ENCODE results near the gene PARP15. TPM values are rescaled to one million over a fixed set of nuclear protein-coding genes. Genes with fewer than 3 reads are reported as not detected.

Gene PARP15
- total RNA-seq, 1 experiment from 2014 or later: 0.12 TPM

DNA sequence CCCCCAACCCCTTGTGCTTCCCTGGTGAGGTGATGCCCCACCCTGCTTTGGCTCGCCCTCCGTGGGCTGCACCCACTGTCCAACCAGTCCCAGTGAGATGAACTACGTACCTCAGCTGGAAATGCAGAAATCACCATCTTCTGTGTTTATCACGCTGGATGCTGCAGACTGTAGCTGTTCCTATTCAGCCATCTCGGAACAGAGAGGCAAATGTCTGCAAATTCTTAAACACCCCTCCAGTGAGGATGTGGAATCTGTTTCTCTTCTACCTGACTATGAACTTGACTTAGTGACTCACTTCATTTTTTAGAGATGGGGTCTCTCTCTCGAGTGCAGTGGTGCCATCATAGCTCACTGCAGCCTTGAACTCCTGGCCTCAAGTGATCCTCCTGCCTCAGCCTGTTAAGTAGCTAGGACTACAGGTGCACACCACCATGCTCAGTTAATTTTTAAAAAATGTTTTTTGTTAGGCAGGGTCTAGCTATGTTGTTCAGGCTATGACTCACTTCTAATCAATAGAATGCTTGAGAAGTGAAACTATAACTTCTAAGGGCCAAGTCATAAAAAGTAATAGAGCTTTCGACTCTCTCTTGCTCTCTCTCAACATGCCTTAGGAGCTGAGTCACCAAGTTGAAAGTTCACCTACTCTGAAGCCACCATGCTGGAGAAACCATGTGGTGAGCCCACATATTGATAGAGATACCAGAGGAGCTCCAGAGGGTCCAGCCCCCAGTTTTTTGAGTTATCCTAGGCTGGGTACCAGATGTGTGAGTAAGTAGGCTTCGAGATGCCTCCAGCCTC is 91.7 kb downstream of the PARP15 start:
- H3K9me2 ChIP-seq (ENCODE audit: insufficient read depth): no peaks in the 10 kb centered on the region; the same call in 1 of the 2 replicates
- peak overlapping the region; percentile 54 for H3K4me2 ChIP-seq (ENCODE audit: low read length)
- H3K4me1 ChIP-seq (ENCODE audit: control insufficient read depth in 1 of 2, insufficient read depth in 2 of 2, low read length in 2 of 2): peaks cover 14 to 20% of the 10 kb centered on the region in 2 experiments
- H3K9me3 ChIP-seq (ENCODE audit: control insufficient read depth in 1 of 2, insufficient read depth in 1 of 2, low read depth in 1 of 2, low read length in 2 of 2): no peaks in the 10 kb centered on the region
- peak; percentile 89 for DNase-seq (ENCODE audit: low read depth, low spot score)
- ChIA-PET POLR2A (interaction anchor here (1.1 to 1.4 kb wide), 3 partner anchors 10 to 285 kb away, joined by 3 to 9 read pairs (median 3); partner anchors contain the start of gene FAM162A), RAD21 (ENCODE audit: low non-redundant PET in 1 of 2, low total read pairs in 2 of 2, uncharacterized antibody in 2 of 2, unreplicated experiment in 2 of 2) (interaction anchor here in 1 of 2 experiments (1.3 kb wide), 1 partner anchor 10 kb away, joined by 6 read pairs; no protein-coding TSS in a partner anchor), CTCF (interaction anchor here (0.9 to 1.2 kb wide), 2 partner anchors 10 to 276 kb away, joined by 3 to 12 read pairs; no protein-coding TSS in a partner anchor)
- no peaks in the 10 kb centered on the region for H3K36me3 ChIP-seq (ENCODE audit: control insufficient read depth in 1 of 2, insufficient read depth in 2 of 2, low read length in 2 of 2)
- H4K20me1 ChIP-seq (ENCODE audit: insufficient read depth): no peaks in the 10 kb centered on the region
- no TSS peak for BruUV-seq (replicated peaks)
- H3K9ac ChIP-seq (ENCODE audit: low read length): peak overlapping the region; percentile 14; the same call in 1 of the 2 replicates
- intact Hi-C loops (cut with micrococcal nuclease): no loop called here
- no peaks in the 10 kb centered on the region for H3K79me2 ChIP-seq (ENCODE audit: insufficient read depth, low read length)
- H3K27me3 ChIP-seq (ENCODE audit: insufficient read depth, low read length): no peaks in the 10 kb centered on the region
- H3K4me3 ChIP-seq (replicated peaks in 1 of 2; ENCODE audit: low read depth in 1 of 2, low read length in 2 of 2): peak overlapping the region in 1 of 2 experiments; percentile 11; a peak in 1 of 4 replicates
- H2AFZ ChIP-seq (ENCODE audit: low read depth, low read length, poor library complexity, severe bottlenecking): peak overlapping the region; percentile 52
- peak; percentile 92 for ATAC-seq
- peak overlapping the region; percentile 69; the same call in 1 of the 2 replicates for H3K27ac ChIP-seq (ENCODE audit: low read depth, low read length)
- TF ChIP-seq YY1 (IDR thresholded peaks at IDR 0.05; ENCODE audit: extremely low read depth, insufficient replicate concordance, low read depth, low read length): peak; percentile 42
- TF ChIP-seq RAD21 (IDR thresholded peaks at IDR 0.05; ENCODE audit: low read depth): no peak
- TF ChIP-seq POLR2AphosphoS5 (IDR thresholded peaks at IDR 0.05; ENCODE audit: low read depth, low read length): peak; percentile 55; the same call in 1 of the 2 replicates
- TF ChIP-seq SIN3A (IDR thresholded peaks at IDR 0.05; ENCODE audit: low read depth): peak; percentile 33; the same call in 1 of the 2 replicates
- no peak for TF ChIP-seq ELF1 (IDR thresholded peaks at IDR 0.05; ENCODE audit: borderline replicate concordance, low read depth)
- peak; percentile 97 for TF ChIP-seq FOSL1 (IDR thresholded peaks at IDR 0.05; ENCODE audit: low read depth)
- TF ChIP-seq TCF7L2 (IDR thresholded peaks at IDR 0.05; ENCODE audit: borderline replicate concordance, extremely low read depth, insufficient read depth, insufficient read length): peak; percentile 49
- no peak for TF ChIP-seq POLR2A (IDR thresholded peaks at IDR 0.05; ENCODE audit: borderline replicate concordance, extremely low read depth, insufficient read depth, insufficient read length)
- TF ChIP-seq JUND (IDR thresholded peaks at IDR 0.05): peak; percentile 96
- TF ChIP-seq CBX3 (IDR thresholded peaks at IDR 0.05; ENCODE audit: low read depth): peak; percentile 93
- TF ChIP-seq, protein P1, sequence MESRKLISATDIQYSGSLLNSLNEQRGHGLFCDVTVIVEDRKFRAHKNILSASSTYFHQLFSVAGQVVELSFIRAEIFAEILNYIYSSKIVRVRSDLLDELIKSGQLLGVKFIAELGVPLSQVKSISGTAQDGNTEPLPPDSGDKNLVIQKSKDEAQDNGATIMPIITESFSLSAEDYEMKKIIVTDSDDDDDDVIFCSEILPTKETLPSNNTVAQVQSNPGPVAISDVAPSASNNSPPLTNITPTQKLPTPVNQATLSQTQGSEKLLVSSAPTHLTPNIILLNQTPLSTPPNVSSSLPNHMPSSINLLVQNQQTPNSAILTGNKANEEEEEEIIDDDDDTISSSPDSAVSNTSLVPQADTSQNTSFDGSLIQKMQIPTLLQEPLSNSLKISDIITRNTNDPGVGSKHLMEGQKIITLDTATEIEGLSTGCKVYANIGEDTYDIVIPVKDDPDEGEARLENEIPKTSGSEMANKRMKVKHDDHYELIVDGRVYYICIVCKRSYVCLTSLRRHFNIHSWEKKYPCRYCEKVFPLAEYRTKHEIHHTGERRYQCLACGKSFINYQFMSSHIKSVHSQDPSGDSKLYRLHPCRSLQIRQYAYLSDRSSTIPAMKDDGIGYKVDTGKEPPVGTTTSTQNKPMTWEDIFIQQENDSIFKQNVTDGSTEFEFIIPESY (IDR thresholded peaks at IDR 0.05; ENCODE audit: extremely low read depth, insufficient replicate concordance, low read length): no peak
- no peak for TF ChIP-seq EZH2 (IDR thresholded peaks at IDR 0.05)
- TF ChIP-seq, protein P2, sequence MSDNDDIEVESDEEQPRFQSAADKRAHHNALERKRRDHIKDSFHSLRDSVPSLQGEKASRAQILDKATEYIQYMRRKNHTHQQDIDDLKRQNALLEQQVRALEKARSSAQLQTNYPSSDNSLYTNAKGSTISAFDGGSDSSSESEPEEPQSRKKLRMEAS (IDR thresholded peaks at IDR 0.05): peak; percentile 92
- TF ChIP-seq EZH2phosphoT487 (IDR thresholded peaks at IDR 0.05; ENCODE audit: borderline replicate concordance): no peak
- peak; percentile 53 for TF ChIP-seq CEBPB (IDR thresholded peaks at IDR 0.05; ENCODE audit: low read depth)
- no peak for TF ChIP-seq ZFX (IDR thresholded peaks at IDR 0.05)
- TF ChIP-seq, protein P3, sequence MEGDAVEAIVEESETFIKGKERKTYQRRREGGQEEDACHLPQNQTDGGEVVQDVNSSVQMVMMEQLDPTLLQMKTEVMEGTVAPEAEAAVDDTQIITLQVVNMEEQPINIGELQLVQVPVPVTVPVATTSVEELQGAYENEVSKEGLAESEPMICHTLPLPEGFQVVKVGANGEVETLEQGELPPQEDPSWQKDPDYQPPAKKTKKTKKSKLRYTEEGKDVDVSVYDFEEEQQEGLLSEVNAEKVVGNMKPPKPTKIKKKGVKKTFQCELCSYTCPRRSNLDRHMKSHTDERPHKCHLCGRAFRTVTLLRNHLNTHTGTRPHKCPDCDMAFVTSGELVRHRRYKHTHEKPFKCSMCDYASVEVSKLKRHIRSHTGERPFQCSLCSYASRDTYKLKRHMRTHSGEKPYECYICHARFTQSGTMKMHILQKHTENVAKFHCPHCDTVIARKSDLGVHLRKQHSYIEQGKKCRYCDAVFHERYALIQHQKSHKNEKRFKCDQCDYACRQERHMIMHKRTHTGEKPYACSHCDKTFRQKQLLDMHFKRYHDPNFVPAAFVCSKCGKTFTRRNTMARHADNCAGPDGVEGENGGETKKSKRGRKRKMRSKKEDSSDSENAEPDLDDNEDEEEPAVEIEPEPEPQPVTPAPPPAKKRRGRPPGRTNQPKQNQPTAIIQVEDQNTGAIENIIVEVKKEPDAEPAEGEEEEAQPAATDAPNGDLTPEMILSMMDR (IDR thresholded peaks at IDR 0.05 in 2 of 3, conservative IDR thresholded peaks at IDR 0.05 in 1 of 3; ENCODE audit: borderline replicate concordance in 1 of 3, insufficient read depth in 1 of 3, low read depth in 2 of 3, low read length in 2 of 3): no peak
- peak; percentile 18; the same call in 1 of the 2 replicates for TF ChIP-seq EGR1 (IDR thresholded peaks at IDR 0.05; ENCODE audit: low read depth)
- TF ChIP-seq SP1 (IDR thresholded peaks at IDR 0.05; ENCODE audit: low read depth): peak; percentile 78
- TF ChIP-seq SRF (IDR thresholded peaks at IDR 0.05; ENCODE audit: low read depth): peak; percentile 70; the same call in 1 of the 2 replicates
- TF ChIP-seq, protein P4, sequence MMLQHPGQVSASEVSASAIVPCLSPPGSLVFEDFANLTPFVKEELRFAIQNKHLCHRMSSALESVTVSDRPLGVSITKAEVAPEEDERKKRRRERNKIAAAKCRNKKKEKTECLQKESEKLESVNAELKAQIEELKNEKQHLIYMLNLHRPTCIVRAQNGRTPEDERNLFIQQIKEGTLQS (IDR thresholded peaks at IDR 0.05): peak; percentile 31; the same call in 1 of the 2 replicates
- no peak for TF ChIP-seq ZNF274 (IDR thresholded peaks at IDR 0.05; ENCODE audit: low read depth, low read length)
